GM13977 (cell line): ENCODE results near the gene KTN1.

ENCODE experiments used
- DNase-seq: peaks from one replicate; pipeline ENCODE4 v3.0.0; 2012; ENCODE audit warnings: low spot score
- in situ Hi-C: fragments of 300-500 bp; cut with MboI; formaldehyde crosslinking; loops from one replicate; pipeline ENCODE4 v1.12.0; 2022; ENCODE audit warnings: low sequenced_read_pairs, low pct_unique_long_range_greater_than_20kb, mixed read lengths, inconsistent platforms; ENCODE audit not compliant: unreplicated experiment
- TF ChIP-seq, protein P1 (sequence below): IDR thresholded peaks from 2 replicates; pipeline ENCODE4 v1.5.1; 2012; ENCODE audit warnings: mild to moderate bottlenecking, control low read depth; ENCODE audit not compliant: insufficient read depth; ENCODE audit errors: extremely low read depth, missing control alignments

The KTN1 gene

DNA sequence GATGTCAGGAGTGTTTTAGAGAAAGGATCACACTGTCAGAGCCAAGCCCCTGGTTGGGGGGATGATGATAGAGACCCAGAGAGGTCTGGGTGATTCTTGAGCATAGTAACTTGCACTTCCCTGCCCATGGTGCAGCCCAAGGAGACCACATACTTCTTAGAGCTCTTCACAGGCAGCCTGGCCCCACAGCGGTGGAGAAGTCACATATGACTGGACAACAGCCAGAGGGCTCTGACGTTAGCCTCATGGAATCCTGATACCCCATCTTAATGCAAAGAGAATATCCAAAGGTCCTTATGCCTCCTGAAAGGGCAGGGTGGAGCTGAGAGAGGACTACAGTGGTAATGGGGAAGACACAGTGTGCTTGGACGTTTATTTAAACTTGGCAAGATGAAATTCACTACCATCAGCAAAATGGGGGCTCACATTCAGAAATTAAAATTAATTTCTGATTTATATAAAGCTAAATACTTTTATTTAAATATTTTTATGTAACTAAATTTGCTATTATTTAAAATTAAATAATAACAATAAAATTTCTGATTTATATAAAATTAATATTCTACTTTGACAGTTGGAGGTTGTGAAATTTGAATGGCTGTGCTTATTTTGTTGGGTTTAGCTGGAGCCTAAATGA, 131.3 kb downstream of the KTN1 start:
- in situ Hi-C loops, result loop anchor here (25.0 kb wide), 1 partner anchor 751 kb away; no protein-coding TSS in a partner anchor
- no peak for DNase-seq
- TF ChIP-seq, protein P1, sequence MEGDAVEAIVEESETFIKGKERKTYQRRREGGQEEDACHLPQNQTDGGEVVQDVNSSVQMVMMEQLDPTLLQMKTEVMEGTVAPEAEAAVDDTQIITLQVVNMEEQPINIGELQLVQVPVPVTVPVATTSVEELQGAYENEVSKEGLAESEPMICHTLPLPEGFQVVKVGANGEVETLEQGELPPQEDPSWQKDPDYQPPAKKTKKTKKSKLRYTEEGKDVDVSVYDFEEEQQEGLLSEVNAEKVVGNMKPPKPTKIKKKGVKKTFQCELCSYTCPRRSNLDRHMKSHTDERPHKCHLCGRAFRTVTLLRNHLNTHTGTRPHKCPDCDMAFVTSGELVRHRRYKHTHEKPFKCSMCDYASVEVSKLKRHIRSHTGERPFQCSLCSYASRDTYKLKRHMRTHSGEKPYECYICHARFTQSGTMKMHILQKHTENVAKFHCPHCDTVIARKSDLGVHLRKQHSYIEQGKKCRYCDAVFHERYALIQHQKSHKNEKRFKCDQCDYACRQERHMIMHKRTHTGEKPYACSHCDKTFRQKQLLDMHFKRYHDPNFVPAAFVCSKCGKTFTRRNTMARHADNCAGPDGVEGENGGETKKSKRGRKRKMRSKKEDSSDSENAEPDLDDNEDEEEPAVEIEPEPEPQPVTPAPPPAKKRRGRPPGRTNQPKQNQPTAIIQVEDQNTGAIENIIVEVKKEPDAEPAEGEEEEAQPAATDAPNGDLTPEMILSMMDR, result no peak

DNA sequence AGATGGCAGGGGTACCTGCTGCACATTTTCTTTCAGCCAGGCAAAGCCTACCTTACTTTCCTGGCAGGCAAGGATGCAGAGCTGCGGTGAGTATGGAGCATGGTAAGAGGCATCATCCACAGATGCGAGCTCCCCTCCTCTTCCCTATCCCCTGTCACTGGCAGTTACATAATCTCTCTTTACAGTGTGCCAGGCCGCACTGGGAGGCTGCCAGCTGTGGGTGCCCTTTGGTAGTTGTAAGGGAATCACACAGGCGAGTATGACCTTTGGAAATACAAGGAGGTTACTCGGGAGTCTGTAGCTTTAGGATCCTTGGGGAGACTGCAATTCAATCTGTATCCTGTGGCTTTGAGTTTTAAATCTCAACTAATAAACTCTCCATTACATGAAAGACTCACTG, 132.5 kb downstream of the KTN1 start:
- TF ChIP-seq, protein P1, result no peak
- DNase-seq, result no peak
- in situ Hi-C loops, result loop anchor here (25.0 kb wide), 1 partner anchor 750 kb away; no protein-coding TSS in a partner anchor

DNA sequence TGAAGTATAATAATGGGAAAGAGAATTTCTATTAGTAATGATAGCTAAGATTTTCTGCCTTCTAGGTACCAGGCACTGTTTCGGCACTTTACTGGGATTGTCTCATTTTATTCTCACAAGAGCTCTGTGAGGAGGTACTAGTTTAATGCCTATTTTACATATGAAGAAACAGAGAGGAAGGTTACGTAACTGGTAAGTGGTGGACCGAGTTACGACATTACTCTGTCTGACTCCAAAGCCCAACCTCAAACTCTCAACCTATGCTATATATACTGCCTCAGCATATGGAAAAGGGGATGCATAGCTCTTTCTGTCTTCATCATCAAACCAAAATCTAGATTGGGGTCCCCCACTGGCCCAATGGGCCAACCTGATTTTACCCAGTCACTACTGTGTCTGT, 133.5 kb downstream of the KTN1 start:
- no peak for DNase-seq
- in situ Hi-C loops, result loop anchor here (25.0 kb wide), 1 partner anchor 749 kb away; no protein-coding TSS in a partner anchor
- TF ChIP-seq, protein P1, result no peak

DNA sequence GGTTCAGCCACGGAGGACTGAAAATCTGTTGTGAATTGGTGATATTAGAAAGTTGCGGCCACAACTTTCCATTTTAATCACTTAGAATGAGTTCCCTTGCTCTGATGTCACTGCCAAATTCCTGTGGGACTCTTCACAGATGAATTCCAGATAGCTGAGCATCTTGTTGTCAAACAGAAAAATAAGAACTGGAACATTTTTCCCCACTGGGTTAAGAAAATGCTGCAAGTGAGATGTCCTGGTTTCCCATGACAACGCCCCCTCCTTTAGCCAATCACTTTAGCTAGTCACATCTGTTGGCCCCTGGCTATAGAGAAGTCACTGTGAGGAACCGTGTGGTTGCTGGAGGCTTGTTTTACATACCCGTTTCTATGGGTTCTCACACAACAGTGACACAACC, 135.9 kb downstream of the KTN1 start:
- no peak for DNase-seq
- TF ChIP-seq, protein P1, result no peak
- in situ Hi-C loops, result loop anchor here (25.0 kb wide), 1 partner anchor 746 kb away; no protein-coding TSS in a partner anchor

DNA sequence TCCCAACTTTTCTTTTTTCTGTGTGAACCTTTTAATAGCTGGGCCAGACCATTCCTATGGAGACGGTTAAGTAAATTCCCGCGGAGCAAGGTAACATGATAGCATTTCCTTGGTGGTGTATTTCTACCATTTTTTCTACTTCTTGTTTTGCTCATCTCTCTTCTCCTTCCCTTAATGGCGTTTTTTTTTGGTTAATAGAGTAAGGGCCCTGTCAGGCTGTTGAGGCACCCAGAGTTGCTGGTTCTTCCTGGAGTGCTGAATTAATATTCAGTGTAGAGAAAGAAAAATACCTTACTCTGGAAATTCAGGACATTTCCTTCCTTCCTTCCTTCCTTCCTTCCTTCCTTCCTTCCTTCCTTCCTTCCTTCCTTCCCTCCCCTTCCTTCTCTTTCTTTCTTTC, 137.6 kb downstream of the KTN1 start:
- in situ Hi-C loops, result loop anchor here (25.0 kb wide), 1 partner anchor 745 kb away; no protein-coding TSS in a partner anchor
- TF ChIP-seq, protein P1, result no peak
- no peak for DNase-seq

DNA sequence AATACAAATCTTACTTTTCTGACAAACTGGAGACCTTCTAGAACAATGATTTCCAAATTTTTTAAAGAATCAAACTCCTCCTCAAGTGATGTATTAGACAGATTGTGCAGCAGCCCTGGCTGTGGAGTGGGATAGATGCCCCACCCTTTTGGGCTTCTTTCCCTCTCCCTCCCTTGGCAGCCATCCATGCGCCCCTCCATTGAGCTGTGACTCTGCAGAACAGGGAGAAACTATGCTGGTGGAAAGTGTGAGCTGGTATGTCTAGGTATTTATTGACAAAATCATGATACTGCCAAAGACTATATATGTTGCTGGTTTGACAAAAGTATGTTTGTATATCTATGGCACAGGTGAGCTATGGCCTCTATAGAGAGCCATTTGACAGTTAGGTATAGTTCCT, 138.5 kb downstream of the KTN1 start:
- TF ChIP-seq, protein P1, result no peak
- DNase-seq, result no peak
- in situ Hi-C loops, result loop anchor here (25.0 kb wide), 1 partner anchor 744 kb away; no protein-coding TSS in a partner anchor

DNA sequence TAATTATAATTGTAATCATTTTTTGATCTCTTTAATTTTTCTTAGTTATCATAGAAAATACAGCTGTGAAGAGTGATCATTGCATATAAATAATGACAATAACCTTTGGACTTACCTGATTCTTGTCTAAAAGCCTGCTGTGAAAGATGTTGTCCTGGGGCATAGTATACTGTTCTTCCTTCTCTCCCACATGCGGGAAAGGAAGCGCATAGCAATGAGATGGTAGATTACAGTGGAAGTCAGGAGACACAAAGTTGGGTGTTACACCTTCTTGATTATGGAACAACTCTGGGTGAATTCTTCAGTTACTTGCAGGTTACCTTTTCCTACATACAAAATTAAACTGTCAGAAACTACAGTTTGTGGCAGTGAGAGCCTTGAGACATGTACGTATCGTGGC, 140.8 kb downstream of the KTN1 start:
- in situ Hi-C loops, result loop anchor here (25.0 kb wide), 1 partner anchor 742 kb away; no protein-coding TSS in a partner anchor
- TF ChIP-seq, protein P1, result no peak
- DNase-seq, result no peak
